ENCODE measurements around the gene RNASEH2B.

Gene RNASEH2B

GRCh38 chr13:50990065-50990817 lies 80.7 kb downstream of the RNASEH2B start:
- Mint-ChIP-seq H3K4me1 (ENCODE audit: low read depth) (peaks cover 20% of the 10 kb centered on the region), H3K9me3 (ENCODE audit: low read depth) (peaks cover 3% of the 10 kb centered on the region), H3K27ac (no peak overlapping the region), H3K4me3 (no peak overlapping the region), H3K36me3 (peaks cover 2% of the 10 kb centered on the region), H3K27me3 (no peaks in the 10 kb centered on the region)

DNA sequence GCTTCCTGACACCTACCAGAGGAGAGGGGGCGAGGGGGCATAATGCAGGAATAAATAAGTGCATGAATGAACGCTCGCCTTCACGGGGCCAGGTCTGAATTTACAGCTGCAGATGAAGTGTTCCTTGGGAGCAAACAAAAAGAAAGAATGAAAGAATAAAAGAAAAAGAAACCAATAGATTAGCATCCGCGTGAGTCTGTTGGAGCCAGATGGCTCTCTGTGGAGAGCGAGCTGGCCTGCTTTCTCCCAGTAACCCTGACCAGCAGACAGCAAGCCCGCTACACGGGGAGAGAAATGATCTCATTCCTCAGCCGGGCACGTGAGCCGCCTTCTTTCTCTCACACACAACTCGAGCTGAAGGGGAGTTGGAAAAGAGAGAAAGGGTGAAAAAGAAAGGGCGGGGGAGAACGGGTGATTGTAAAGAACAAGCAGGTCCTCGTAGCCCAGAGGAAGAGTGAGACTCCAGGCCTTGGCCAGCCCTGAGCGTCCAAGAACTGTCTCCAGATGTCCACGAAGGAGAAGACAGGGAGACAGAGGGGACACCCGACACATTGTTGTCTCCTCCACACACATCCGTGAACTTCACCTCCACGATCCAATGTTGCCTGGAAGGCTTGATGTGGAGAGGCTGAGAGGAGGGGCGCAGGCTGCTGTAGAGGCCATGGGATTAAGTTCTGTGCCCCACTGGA lies 81.4 kb downstream of the RNASEH2B start:
- H3K9me3 Mint-ChIP-seq (ENCODE audit: low read depth), result peaks cover 3% of the 10 kb centered on the region
- H3K4me3 Mint-ChIP-seq, result no peak overlapping the region
- H3K4me1 Mint-ChIP-seq (ENCODE audit: low read depth), result peaks cover 20% of the 10 kb centered on the region
- peaks cover 2% of the 10 kb centered on the region for H3K36me3 Mint-ChIP-seq
- no peaks in the 10 kb centered on the region for H3K27me3 Mint-ChIP-seq
- no peak overlapping the region for H3K27ac Mint-ChIP-seq

DNA sequence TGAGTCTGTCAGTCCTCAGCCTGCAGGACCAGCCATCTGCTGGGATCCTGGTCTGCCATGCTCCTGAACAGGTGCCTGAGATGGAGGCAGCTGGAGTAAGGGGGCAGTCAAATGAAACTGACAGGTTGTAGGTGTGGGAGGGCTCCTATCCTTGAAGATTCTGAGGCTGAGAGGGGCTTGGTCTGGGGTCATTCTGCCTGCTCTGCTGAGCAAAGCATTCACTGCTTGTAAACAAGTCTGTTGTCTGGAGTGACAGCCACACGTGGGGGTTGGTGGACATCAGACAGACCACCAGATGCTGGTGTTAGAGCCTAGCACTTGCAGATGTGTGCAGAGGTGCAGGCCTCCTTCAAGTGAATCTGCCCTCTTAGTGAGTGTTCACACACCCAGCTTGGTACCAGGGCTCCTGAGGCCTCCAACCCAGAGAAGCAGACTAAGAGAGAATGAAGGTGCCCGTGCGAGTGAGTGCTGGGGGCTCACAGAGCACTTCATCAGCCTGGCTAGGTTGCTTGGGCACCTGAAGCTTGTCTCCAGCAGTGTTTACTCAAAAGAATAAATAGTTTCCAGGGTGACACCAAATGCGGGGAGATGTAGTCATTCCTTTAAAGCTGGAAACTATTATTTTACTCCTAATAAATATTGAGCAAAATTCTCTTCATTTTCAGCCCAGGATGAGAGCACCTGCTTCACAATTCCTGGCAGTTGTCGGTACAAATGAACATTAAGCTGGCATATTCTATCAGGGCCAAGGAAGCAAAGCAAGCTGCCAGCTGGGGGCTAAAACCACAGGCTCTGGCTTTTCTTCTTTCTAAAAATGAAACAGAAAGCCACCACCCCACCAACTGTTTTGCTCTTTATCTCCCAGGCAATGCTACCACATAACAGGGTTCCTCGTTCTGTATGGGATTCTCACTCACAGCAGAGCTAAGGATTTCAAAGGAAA lies 82.3 kb downstream of the RNASEH2B start:
- peaks cover 5% of the 10 kb centered on the region for H3K36me3 Mint-ChIP-seq
- peak overlapping the region; percentile 34 for H3K27ac Mint-ChIP-seq
- H3K9me3 Mint-ChIP-seq (ENCODE audit: low read depth), result peaks cover 3% of the 10 kb centered on the region
- H3K4me3 Mint-ChIP-seq, result peak overlapping the region; percentile 35
- no peaks in the 10 kb centered on the region for H3K27me3 Mint-ChIP-seq
- peaks cover 20% of the 10 kb centered on the region for H3K4me1 Mint-ChIP-seq (ENCODE audit: low read depth)

- Mint-ChIP-seq H3K27ac (no peak overlapping the region), H3K4me3 (no peak overlapping the region), H3K27me3 (no peaks in the 10 kb centered on the region), H3K9me3 (ENCODE audit: low read depth) (peaks cover 3% of the 10 kb centered on the region), H3K36me3 (peaks cover 5% of the 10 kb centered on the region), H3K4me1 (ENCODE audit: low read depth) (peaks cover 20% of the 10 kb centered on the region)
Observed at GRCh38 chr13:50993371-50993770, 83.8 kb downstream of the RNASEH2B start.

- H3K27ac Mint-ChIP-seq, result no peak overlapping the region
- peaks cover 5% of the 10 kb centered on the region for H3K36me3 Mint-ChIP-seq
- H3K9me3 Mint-ChIP-seq (ENCODE audit: low read depth), result peaks cover under 1% of the 10 kb centered on the region
- peaks cover 20% of the 10 kb centered on the region for H3K4me1 Mint-ChIP-seq (ENCODE audit: low read depth)
- H3K4me3 Mint-ChIP-seq, result no peak overlapping the region
- no peaks in the 10 kb centered on the region for H3K27me3 Mint-ChIP-seq
Observed at GRCh38 chr13:50993934-50994333, 84.3 kb downstream of the RNASEH2B start.

GRCh38 chr13:50994651-50995050 lies 85.1 kb downstream of the RNASEH2B start:
- Mint-ChIP-seq H3K4me3 (no peak overlapping the region), H3K4me1 (ENCODE audit: low read depth) (peaks cover 20% of the 10 kb centered on the region), H3K9me3 (ENCODE audit: low read depth) (no peaks in the 10 kb centered on the region), H3K27ac (no peak overlapping the region), H3K27me3 (no peaks in the 10 kb centered on the region), H3K36me3 (peaks cover 5% of the 10 kb centered on the region)

- Mint-ChIP-seq H3K9me3 (ENCODE audit: low read depth) (no peaks in the 10 kb centered on the region), H3K27ac (no peak overlapping the region), H3K4me1 (ENCODE audit: low read depth) (peaks cover 17% of the 10 kb centered on the region), H3K27me3 (no peaks in the 10 kb centered on the region), H3K4me3 (no peak overlapping the region), H3K36me3 (peaks cover 5% of the 10 kb centered on the region)
Observed at GRCh38 chr13:50995854-50996253, 86.3 kb downstream of the RNASEH2B start.

- no peaks in the 10 kb centered on the region for H3K4me1 Mint-ChIP-seq (ENCODE audit: low read depth)
- peaks cover 5% of the 10 kb centered on the region for H3K36me3 Mint-ChIP-seq
- no peaks in the 10 kb centered on the region for H3K27me3 Mint-ChIP-seq
- H3K4me3 Mint-ChIP-seq, result no peak overlapping the region
- no peak overlapping the region for H3K27ac Mint-ChIP-seq
- H3K9me3 Mint-ChIP-seq (ENCODE audit: low read depth), result no peaks in the 10 kb centered on the region
Observed at GRCh38 chr13:50998326-50998725, 88.7 kb downstream of the RNASEH2B start.

DNA sequence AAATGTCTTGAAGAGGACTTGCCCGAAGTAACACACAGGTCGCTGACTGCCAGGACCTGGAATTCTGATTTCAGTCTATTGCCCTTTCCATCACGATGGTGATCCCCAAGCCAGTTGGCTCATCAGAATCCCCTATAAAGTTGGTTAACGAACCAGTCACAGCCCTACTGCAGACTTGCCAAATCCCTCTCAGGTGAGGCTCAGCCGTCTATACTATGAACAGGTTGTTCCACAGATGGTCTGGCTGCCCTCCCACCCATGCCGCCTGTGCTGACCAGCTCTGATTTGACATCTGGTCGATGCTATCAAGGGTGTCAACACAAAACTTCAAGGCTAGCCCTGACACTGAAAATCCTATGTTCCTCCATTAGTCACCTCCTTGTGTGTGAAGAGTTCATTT lies 90.0 kb downstream of the RNASEH2B start:
- Mint-ChIP-seq H3K9me3 (ENCODE audit: low read depth) (no peaks in the 10 kb centered on the region), H3K27ac (no peak overlapping the region), H3K36me3 (peaks cover 5% of the 10 kb centered on the region), H3K4me3 (no peak overlapping the region), H3K4me1 (ENCODE audit: low read depth) (no peaks in the 10 kb centered on the region), H3K27me3 (peaks cover 1% of the 10 kb centered on the region)

- Mint-ChIP-seq H3K4me1 (ENCODE audit: low read depth) (no peaks in the 10 kb centered on the region), H3K27ac (no peak overlapping the region), H3K4me3 (no peak overlapping the region), H3K9me3 (ENCODE audit: low read depth) (no peaks in the 10 kb centered on the region), H3K36me3 (peaks cover 5% of the 10 kb centered on the region), H3K27me3 (peaks cover 2% of the 10 kb centered on the region)
Observed at GRCh38 chr13:51000061-51000460, 90.5 kb downstream of the RNASEH2B start.

DNA sequence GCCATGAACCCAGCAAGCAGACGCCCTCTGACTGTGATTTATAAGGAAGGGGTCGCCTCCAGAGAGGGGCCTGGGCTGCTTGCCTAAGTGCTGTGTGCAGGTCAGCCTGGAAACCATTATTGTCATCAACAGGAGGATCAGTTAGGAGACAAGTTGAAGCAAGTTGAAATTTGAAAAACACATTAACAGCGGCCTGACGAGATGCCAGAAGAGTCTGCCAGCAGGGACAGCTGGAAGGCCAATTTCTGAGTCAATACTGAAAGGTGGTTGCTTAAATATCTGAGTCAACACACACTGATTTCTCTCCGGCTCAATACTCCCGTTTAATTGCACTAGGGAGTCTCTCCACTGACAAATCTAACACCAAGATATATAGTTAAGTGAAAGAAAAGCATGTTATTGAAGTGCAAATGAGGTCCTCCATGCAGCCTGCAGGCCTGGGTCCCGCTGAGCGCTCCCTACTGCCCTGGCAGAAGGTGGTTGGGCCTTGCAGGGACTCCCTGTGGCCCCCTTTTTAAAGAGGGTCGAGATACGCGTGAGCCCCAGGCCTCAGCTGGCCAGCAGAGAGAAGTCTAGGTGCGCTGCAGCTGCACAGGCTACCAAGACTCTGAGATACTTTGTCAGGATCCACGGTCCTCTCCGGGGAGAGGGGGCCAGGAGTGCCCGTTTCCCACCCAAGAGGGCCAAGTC lies 91.1 kb downstream of the RNASEH2B start:
- H3K27ac Mint-ChIP-seq, result no peak overlapping the region

DNA sequence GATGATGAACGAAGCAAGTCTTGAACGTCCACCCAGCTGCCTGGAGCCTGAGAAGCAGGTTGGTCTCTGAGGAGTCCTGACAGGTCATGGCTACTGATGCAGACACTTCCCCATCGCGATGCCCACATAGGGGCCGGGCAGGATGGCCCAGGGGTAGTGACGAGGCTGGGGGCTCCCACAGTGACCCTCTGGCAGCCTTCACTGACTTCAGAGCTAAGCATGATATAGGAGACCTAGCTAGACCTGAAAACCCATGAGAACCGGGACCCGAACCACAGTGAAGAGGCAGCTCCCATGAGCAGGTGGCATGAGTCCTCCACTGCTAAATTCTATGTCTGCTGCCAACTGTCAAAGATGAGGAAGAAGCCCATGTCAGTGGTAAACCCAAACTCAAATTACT lies 91.7 kb downstream of the RNASEH2B start:
- Mint-ChIP-seq H3K36me3 (peaks cover 3% of the 10 kb centered on the region), H3K27ac (no peak overlapping the region), H3K4me1 (ENCODE audit: low read depth) (no peaks in the 10 kb centered on the region), H3K9me3 (ENCODE audit: low read depth) (no peaks in the 10 kb centered on the region), H3K27me3 (peaks cover 2% of the 10 kb centered on the region), H3K4me3 (no peak overlapping the region)

More for the DNA sequence above, 91.1 kb downstream of the RNASEH2B start:
- Mint-ChIP-seq H3K36me3 (peaks cover 3% of the 10 kb centered on the region), H3K27me3 (peaks cover 2% of the 10 kb centered on the region), H3K4me3 (no peak overlapping the region), H3K9me3 (ENCODE audit: low read depth) (no peaks in the 10 kb centered on the region), H3K4me1 (ENCODE audit: low read depth) (no peaks in the 10 kb centered on the region)

DNA sequence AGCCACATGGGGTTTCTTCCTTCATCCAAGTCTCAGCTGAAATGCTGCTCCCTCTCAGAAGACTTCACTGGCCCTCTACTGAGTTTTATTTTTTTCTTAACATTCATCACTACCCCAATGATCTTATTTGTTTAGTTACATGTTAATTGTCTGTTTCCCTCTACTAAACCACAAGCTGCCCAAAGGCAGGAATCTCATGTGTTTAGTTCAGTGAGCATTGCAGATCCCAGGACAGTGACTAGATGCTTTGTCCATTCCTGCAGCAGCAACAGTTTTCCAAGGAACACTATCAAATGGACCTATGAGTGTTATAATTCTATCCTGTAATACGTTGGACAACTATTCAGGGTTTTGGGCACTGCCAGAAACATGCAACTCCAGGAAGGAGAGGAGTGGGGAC lies 93.1 kb downstream of the RNASEH2B start:
- no peak overlapping the region for H3K27ac Mint-ChIP-seq
- H3K36me3 Mint-ChIP-seq, result no peaks in the 10 kb centered on the region
- H3K4me1 Mint-ChIP-seq (ENCODE audit: low read depth), result no peaks in the 10 kb centered on the region
- H3K9me3 Mint-ChIP-seq (ENCODE audit: low read depth), result no peaks in the 10 kb centered on the region
- peaks cover 2% of the 10 kb centered on the region for H3K27me3 Mint-ChIP-seq
- no peak overlapping the region for H3K4me3 Mint-ChIP-seq

DNA sequence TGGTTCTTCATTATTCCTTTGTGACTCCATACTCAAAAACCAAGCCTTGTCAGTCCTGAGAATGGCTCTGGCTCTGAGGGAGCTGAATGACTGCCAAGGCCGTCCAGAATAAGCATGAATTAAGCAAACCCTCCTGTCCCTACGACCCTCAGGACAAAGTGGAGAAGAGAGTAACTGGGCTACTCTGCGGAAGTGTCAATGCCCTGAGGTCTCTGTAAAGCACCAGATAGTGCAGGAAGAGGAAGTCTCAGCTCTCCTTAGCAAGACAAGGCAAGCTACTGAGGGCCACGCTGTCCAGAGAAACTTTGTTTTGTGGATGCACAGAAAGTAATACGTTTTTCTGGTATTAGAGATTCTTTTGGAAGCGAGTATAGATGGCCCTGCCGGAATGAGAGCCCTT lies 94.1 kb downstream of the RNASEH2B start:
- Mint-ChIP-seq H3K9me3 (ENCODE audit: low read depth) (no peaks in the 10 kb centered on the region), H3K4me3 (no peak overlapping the region), H3K27ac (no peak overlapping the region), H3K4me1 (ENCODE audit: low read depth) (no peaks in the 10 kb centered on the region), H3K36me3 (no peaks in the 10 kb centered on the region), H3K27me3 (peaks cover 2% of the 10 kb centered on the region)

Measured in activated naive CD8-positive, alpha-beta T cell (primary cell).